HepG2 (cell line): ENCODE results near the gene UNC5A. TPM values are rescaled to one million over a fixed set of nuclear protein-coding genes. Genes with fewer than 3 reads are reported as not detected.

ENCODE experiments used
- CREM ChIP-seq, 2 experiments: sonication (generic) in 1 of 2; formaldehyde crosslinking in 1 of 2; IDR thresholded peaks; 2 replicates each; pipeline versions ENCODE4 v1.4.0 to v1.6.1; 2016 to 2020; ENCODE audit warnings: antibody characterized with exemption in 1 of 2, mild to moderate bottlenecking in 1 of 2, missing genetic modification reagents in 1 of 2
- CTCF ChIP-seq: sonication (generic); formaldehyde crosslinking; IDR thresholded peaks from 2 replicates; pipeline ENCODE4 v1.5.0; 2020; ENCODE audit warnings: mild to moderate bottlenecking, missing genetic modification reagents, moderate library complexity
- GABPB1 ChIP-seq: IDR thresholded peaks from 2 replicates; pipeline ENCODE4 v1.6.1; 2016; ENCODE audit warnings: mild to moderate bottlenecking, missing genetic modification reagents, moderate library complexity, missing compliant biosample characterization
- GATA4 ChIP-seq: sonication (generic); IDR thresholded peaks from 2 replicates; pipeline ENCODE4 v1.6.1; 2016; ENCODE audit warnings: antibody characterized with exemption, low read depth, borderline replicate concordance
- HDAC1 ChIP-seq: sonication (generic); formaldehyde crosslinking; IDR thresholded peaks from 2 replicates; pipeline ENCODE4 v1.5.1; 2020; ENCODE audit warnings: mild to moderate bottlenecking, missing genetic modification reagents
- KLF6 ChIP-seq: IDR thresholded peaks from 2 replicates; pipeline ENCODE4 v1.8.0; 2016; ENCODE audit warnings: missing biosample characterization, missing genetic modification reagents
- NCOR1 ChIP-seq: fragments of 200-600 bp; sonication (generic); IDR thresholded peaks from 2 replicates; pipeline ENCODE4 v1.7.0; 2017; ENCODE audit warnings: antibody characterized with exemption, low read length, borderline replicate concordance
- PCBP2 ChIP-seq: fragments of 200-400 bp; formaldehyde crosslinking; optimal IDR thresholded peaks from 2 replicates; pipeline ENCODE3; 2018; ENCODE audit warnings: low read length, low read depth; ENCODE audit not compliant: poor library complexity, severe bottlenecking
- PITX1 ChIP-seq: sonication (generic); formaldehyde crosslinking; IDR thresholded peaks from 2 replicates; pipeline ENCODE4 v1.5.1; 2020; ENCODE audit warnings: mild to moderate bottlenecking, missing genetic modification reagents
- POGZ ChIP-seq: sonication (generic); formaldehyde crosslinking; IDR thresholded peaks from 2 replicates; pipeline ENCODE4 v1.4.0; 2020; ENCODE audit warnings: mild to moderate bottlenecking, missing genetic modification reagents
- RORA ChIP-seq: sonication (generic); formaldehyde crosslinking; IDR thresholded peaks from 2 replicates; pipeline ENCODE4 v1.5.0; 2020; ENCODE audit warnings: mild to moderate bottlenecking, missing genetic modification reagents, moderate library complexity
- SIN3A ChIP-seq: IDR thresholded peaks from 2 replicates; pipeline ENCODE4 v1.6.1; 2011; ENCODE audit warnings: low read depth, mild to moderate bottlenecking, control low read depth, low read length, borderline replicate concordance
- SYNCRIP ChIP-seq: fragments of 200-400 bp; formaldehyde crosslinking; IDR thresholded peaks from 2 replicates; pipeline ENCODE4 v1.6.1; 2018; ENCODE audit warnings: mild to moderate bottlenecking, low read depth, low read length; ENCODE audit not compliant: insufficient read depth
- TAF1 ChIP-seq: sonication (generic); formaldehyde crosslinking; IDR thresholded peaks from 2 replicates; pipeline ENCODE4 v1.4.0; 2020; ENCODE audit warnings: missing genetic modification reagents
- TERF1 ChIP-seq: sonication (generic); formaldehyde crosslinking; IDR thresholded peaks from 2 replicates; pipeline ENCODE4 v1.8.0; 2022; ENCODE audit warnings: mild to moderate bottlenecking, missing genetic modification reagents, moderate library complexity
- USF2 ChIP-seq, 2 experiments: sonication (generic) in 1 of 2; formaldehyde crosslinking in 1 of 2; IDR thresholded peaks; 2 replicates each; pipeline versions ENCODE4 v1.5.1 to v1.6.1; 2011 to 2020; ENCODE audit warnings: borderline replicate concordance in 1 of 2, low read depth in 1 of 2, low read length in 1 of 2, mild to moderate bottlenecking in 1 of 2, missing genetic modification reagents in 1 of 2, moderate library complexity in 1 of 2
- ZNF10 ChIP-seq: sonication (generic); formaldehyde crosslinking; IDR thresholded peaks from 2 replicates; pipeline ENCODE4 v1.4.0; 2020; ENCODE audit warnings: mild to moderate bottlenecking, low read depth, missing genetic modification reagents, borderline replicate concordance
- ZNF263 ChIP-seq: sonication (generic); formaldehyde crosslinking; IDR thresholded peaks from 2 replicates; pipeline ENCODE4 v1.4.0; 2020; ENCODE audit warnings: missing genetic modification reagents
- ZNF362 ChIP-seq: sonication (generic); formaldehyde crosslinking; IDR thresholded peaks from 2 replicates; pipeline ENCODE4 v1.4.0; 2020; ENCODE audit warnings: missing genetic modification reagents, mild to moderate bottlenecking, borderline replicate concordance
- ZNF367 ChIP-seq: sonication (generic); formaldehyde crosslinking; IDR thresholded peaks from 2 replicates; pipeline ENCODE4 v1.4.0; 2020; ENCODE audit warnings: missing genetic modification reagents, borderline replicate concordance
- ZNF530 ChIP-seq: sonication (generic); formaldehyde crosslinking; IDR thresholded peaks from 2 replicates; pipeline ENCODE4 v1.5.0; 2020; ENCODE audit warnings: low read depth, mild to moderate bottlenecking, missing genetic modification reagents
- ZNF563 ChIP-seq: sonication (generic); formaldehyde crosslinking; IDR thresholded peaks from 2 replicates; pipeline ENCODE4 v1.8.0; 2022; ENCODE audit warnings: mild to moderate bottlenecking, moderate library complexity, missing genetic modification reagents
- ZNF674 ChIP-seq: sonication (generic); formaldehyde crosslinking; IDR thresholded peaks from 2 replicates; pipeline ENCODE4 v1.5.0; 2020; ENCODE audit warnings: low read depth, mild to moderate bottlenecking, missing genetic modification reagents
- ZNF746 ChIP-seq: sonication (generic); formaldehyde crosslinking; IDR thresholded peaks from 2 replicates; pipeline ENCODE4 v1.8.0; 2022; ENCODE audit warnings: mild to moderate bottlenecking, missing genetic modification reagents
- polyA plus RNA-seq, 8 experiments: library from polyadenylated mRNA; depleted of rRNA in 3 of 8; stranded (reverse) in 7 of 8; unstranded in 1 of 8; fragments of >200 nt; fragmentation: Illumina TruSeq in 4 of 8; extraction: Trizol in 4 of 8; gene quantifications; 2 replicates each; pipeline versions ENCODE4 v1.2.1 to v1.2.3, GENCODE V29; 2011 to 2016; ENCODE audit warnings: low read depth in 4 of 8, missing spikeins in 1 of 8, mixed read lengths in 1 of 8; ENCODE audit not compliant: insufficient read depth in 1 of 8
- total RNA-seq, 5 experiments: library from RNA; depleted of rRNA; stranded (reverse); fragments of >200 nt; fragmentation: Illumina TruSeq; extraction: Trizol; gene quantifications; 2 replicates each; pipeline ENCODE4 v1.2.3, GENCODE V29; 2016; ENCODE audit warnings: low read depth in 1 of 5

Gene UNC5A
- total and polyA plus RNA-seq, 2 of the 13 experiments (the other 11 are each of a cell fraction or from before 2014, with no cell fraction given) = not detected

GRCh38 chr5:176870110-176870591 is 59.8 kb downstream of the UNC5A start (continued):
- TF ChIP-seq ZNF563 (CRISPR knock-in tag) (no peak), PCBP2 (no peak), POGZ (CRISPR knock-in tag) (no peak), HDAC1 (CRISPR knock-in tag) (no peak), ZNF530 (CRISPR knock-in tag) (no peak), TAF1 (no peak), CREM (IDR thresholded peaks at IDR 0.05) (peak; percentile 76), CREM (CRISPR knock-in tag; IDR thresholded peaks at IDR 0.05) (peak; percentile 65; the same call in 1 of the 2 replicates), ZNF362 (CRISPR knock-in tag) (no peak), SIN3A (no peak), GATA4 (no peak), ZNF674 (CRISPR knock-in tag) (no peak), SYNCRIP (no peak), ZNF263 (CRISPR knock-in tag) (peak; percentile 96), RORA (CRISPR knock-in tag) (no peak), NCOR1 (no peak), ZNF367 (no peak), ZNF746 (CRISPR knock-in tag) (no peak), ZNF10 (no peak), TERF1 (CRISPR knock-in tag) (no peak), PITX1 (CRISPR knock-in tag) (no peak), USF2 (IDR thresholded peaks at IDR 0.05; ENCODE audit: low read depth, low read length) (no peak), USF2 (CRISPR knock-in tag; IDR thresholded peaks at IDR 0.05; ENCODE audit: borderline replicate concordance) (no peak), CTCF (CRISPR knock-in tag) (peak; percentile 88), KLF6 (no peak), GABPB1 (CRISPR knock-in tag) (no peak; the same call in 1 of the 2 replicates)
